ENCODE data around the gene DDX1.

DNA sequence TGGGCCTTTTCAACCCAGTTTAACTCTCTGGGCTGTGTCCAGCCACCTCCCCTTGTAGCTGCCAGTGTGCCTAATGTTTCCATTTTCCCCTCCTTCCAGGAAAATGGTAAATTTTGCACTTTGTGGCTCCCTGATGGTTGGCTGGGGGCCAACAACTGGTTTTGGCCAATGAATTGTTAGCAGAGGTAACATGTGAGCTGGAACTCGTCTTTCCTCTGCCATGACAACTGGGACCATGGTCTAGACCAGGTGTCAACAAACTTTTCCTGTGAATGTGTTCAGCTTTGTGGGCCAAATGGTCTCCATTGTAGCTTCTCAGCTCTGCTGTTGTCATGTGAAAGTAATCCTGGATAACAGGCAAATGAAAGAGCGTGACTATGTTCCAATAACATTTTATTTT, 87.2 kb downstream of the DDX1 start:
- TF ChIP-seq, protein P1, sequence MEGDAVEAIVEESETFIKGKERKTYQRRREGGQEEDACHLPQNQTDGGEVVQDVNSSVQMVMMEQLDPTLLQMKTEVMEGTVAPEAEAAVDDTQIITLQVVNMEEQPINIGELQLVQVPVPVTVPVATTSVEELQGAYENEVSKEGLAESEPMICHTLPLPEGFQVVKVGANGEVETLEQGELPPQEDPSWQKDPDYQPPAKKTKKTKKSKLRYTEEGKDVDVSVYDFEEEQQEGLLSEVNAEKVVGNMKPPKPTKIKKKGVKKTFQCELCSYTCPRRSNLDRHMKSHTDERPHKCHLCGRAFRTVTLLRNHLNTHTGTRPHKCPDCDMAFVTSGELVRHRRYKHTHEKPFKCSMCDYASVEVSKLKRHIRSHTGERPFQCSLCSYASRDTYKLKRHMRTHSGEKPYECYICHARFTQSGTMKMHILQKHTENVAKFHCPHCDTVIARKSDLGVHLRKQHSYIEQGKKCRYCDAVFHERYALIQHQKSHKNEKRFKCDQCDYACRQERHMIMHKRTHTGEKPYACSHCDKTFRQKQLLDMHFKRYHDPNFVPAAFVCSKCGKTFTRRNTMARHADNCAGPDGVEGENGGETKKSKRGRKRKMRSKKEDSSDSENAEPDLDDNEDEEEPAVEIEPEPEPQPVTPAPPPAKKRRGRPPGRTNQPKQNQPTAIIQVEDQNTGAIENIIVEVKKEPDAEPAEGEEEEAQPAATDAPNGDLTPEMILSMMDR (IDR thresholded peaks at IDR 0.05; ENCODE audit: insufficient read depth, low read length, poor library complexity, severe bottlenecking) = no peak
- TF ChIP-seq EZH2phosphoT487 (conservative IDR thresholded peaks at IDR 0.05; ENCODE audit: low read length) = no peak
